ENCODE measurements around the gene LRRC3.

DNA sequence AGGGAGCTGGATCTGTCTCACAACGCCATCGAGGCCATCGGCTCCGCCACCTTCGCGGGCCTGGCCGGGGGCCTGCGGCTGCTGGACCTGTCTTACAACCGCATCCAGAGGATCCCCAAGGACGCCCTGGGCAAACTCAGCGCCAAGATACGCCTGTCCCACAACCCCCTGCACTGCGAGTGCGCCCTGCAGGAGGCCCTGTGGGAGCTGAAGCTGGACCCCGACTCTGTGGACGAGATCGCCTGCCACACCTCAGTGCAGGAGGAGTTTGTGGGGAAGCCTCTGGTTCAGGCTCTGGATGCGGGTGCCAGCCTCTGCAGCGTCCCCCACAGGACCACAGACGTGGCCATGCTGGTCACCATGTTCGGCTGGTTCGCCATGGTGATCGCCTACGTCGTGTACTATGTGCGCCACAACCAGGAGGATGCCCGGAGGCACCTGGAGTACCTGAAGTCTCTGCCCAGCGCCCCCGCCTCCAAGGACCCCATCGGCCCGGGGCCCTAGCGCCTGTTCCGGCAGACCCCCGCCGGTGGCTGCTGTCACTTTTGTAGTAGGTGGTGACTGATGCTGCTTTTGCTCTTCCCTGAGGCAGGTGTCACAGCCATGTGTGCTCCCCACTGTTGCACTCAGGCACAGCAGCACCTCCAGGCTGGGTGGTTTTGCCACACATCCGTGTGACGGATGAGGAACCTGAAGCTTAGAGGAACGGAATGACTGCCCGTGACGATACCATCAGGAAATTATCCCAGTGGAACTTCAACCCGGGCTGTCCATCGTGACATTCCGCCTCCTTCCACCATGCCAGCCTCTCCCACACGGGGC lies 1.8 kb downstream of the LRRC3 start:
- TF ChIP-seq, protein P1, sequence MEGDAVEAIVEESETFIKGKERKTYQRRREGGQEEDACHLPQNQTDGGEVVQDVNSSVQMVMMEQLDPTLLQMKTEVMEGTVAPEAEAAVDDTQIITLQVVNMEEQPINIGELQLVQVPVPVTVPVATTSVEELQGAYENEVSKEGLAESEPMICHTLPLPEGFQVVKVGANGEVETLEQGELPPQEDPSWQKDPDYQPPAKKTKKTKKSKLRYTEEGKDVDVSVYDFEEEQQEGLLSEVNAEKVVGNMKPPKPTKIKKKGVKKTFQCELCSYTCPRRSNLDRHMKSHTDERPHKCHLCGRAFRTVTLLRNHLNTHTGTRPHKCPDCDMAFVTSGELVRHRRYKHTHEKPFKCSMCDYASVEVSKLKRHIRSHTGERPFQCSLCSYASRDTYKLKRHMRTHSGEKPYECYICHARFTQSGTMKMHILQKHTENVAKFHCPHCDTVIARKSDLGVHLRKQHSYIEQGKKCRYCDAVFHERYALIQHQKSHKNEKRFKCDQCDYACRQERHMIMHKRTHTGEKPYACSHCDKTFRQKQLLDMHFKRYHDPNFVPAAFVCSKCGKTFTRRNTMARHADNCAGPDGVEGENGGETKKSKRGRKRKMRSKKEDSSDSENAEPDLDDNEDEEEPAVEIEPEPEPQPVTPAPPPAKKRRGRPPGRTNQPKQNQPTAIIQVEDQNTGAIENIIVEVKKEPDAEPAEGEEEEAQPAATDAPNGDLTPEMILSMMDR (IDR thresholded peaks at IDR 0.05; ENCODE audit: low read depth, low read length): no peak
- no peak for TF ChIP-seq EZH2phosphoT487 (IDR thresholded peaks at IDR 0.05; ENCODE audit: low read depth)
